RWPE1 (cell line): ENCODE data around the gene STXBP6.

Experiments used
- CTCF ChIA-PET: fragments of 350-600 bp; sonication (Branson Sonifier 250); formaldehyde crosslinking; extraction: SDS; loops from one replicate; lab custom pipeline; 2021; lab: Yijun Ruan, JAX
- POLR2A ChIA-PET: fragments of 400-600 bp; formaldehyde crosslinking; extraction: SDS; loops from one replicate; lab custom pipeline; 2020; ENCODE audit warnings: antibody characterized with exemption; ENCODE audit not compliant: low non-redundant PET; lab: Yijun Ruan, JAX
- DNase-seq: peaks from one replicate; pipeline ENCODE4 v3.0.0; 2012; ENCODE audit warnings: low spot score
- H3K27ac ChIP-seq: fragments of 450-650 bp; 2 replicates; pipeline ENCODE4 v1.5.1; 2017
- CTCF ChIP-seq: fragments of 450-650 bp; conservative IDR thresholded peaks from 2 replicates; pipeline ENCODE4 v1.5.1; 2017; ENCODE audit warnings: low read depth, mild to moderate bottlenecking

Gene STXBP6

GRCh38 chr14:24818823-24819341 lies 231.1 kb downstream of the STXBP6 start:
- DNase-seq, result no peak
- ChIA-PET POLR2A (no interaction called here), CTCF (no interaction called here)
- TF ChIP-seq CTCF, result no peak
- H3K27ac ChIP-seq, result no peak overlapping the region

GRCh38 chr14:24818058-24818822 lies 231.7 kb downstream of the STXBP6 start:
- TF ChIP-seq CTCF, result no peak
- H3K27ac ChIP-seq, result no peak overlapping the region
- ChIA-PET POLR2A (no interaction called here), CTCF (interaction anchor here (0.5 to 1.0 kb wide), 2 partner anchors 12 to 107 kb away, joined by 3 to 4 read pairs; no protein-coding TSS in a partner anchor)
- no peak for DNase-seq

GRCh38 chr14:24817212-24818057 lies 232.5 kb downstream of the STXBP6 start:
- ChIA-PET POLR2A (no interaction called here), CTCF (interaction anchor here (0.5 to 1.0 kb wide), 2 partner anchors 11 to 108 kb away, joined by 3 to 4 read pairs; no protein-coding TSS in a partner anchor)
- no peak overlapping the region for H3K27ac ChIP-seq
- no peak for TF ChIP-seq CTCF
- no peak for DNase-seq

GRCh38 chr14:24816929-24817211 lies 233.1 kb downstream of the STXBP6 start:
- ChIA-PET CTCF (interaction anchor here (1.7 kb wide), 1 partner anchor 10 kb away, joined by 6 read pairs; no protein-coding TSS in a partner anchor), POLR2A (no interaction called here)
- H3K27ac ChIP-seq, result no peak overlapping the region
- no peak for TF ChIP-seq CTCF
- no peak for DNase-seq

- no peak for TF ChIP-seq CTCF
- no peak overlapping the region for H3K27ac ChIP-seq
- no peak for DNase-seq
- ChIA-PET CTCF (interaction anchor here (0.5 to 1.7 kb wide), 2 partner anchors 10 to 333 kb away, joined by 3 to 6 read pairs; no protein-coding TSS in a partner anchor), POLR2A (no interaction called here)
Observed at GRCh38 chr14:24816011-24816928, 233.7 kb downstream of the STXBP6 start.
